GM12878 (cell line): ENCODE measurements around the gene BORCS5. TPM values are rescaled to one million over a fixed set of nuclear protein-coding genes. Genes with fewer than 3 reads are reported as not detected.

ENCODE experiments used
- ATAC-seq: fragments of 200-7000 bp; cut with Tn5 transposase; 3 replicates; pipeline ENCODE4 v1.9.1; 2020; ENCODE audit warnings: mild to moderate bottlenecking, moderate library complexity
- BruUV-seq: library from RNA; stranded (reverse); fragments of 400-500 nt; replicated peaks from 2 replicates; lab custom pipeline; 2021; lab: Mats Ljungman, UMichigan
- CTCF ChIA-PET: fragments of 300-600 bp; sonication (Branson Sonifier 250); formaldehyde crosslinking; extraction: SDS; loops from one replicate; lab custom pipeline; 2021; ENCODE audit warnings: inconsistent platforms; lab: Yijun Ruan, JAX
- POLR2A ChIA-PET: fragments of 350-600 bp; formaldehyde crosslinking; extraction: SDS; loops from one replicate; lab custom pipeline; 2021; ENCODE audit warnings: inconsistent platforms; lab: Charles Lee
- RAD21 ChIA-PET: fragments of 300-600 bp; sonication (Branson Sonifier 250); formaldehyde crosslinking; loops from one replicate; lab custom pipeline; 2023; ENCODE audit warnings: antibody characterized with exemption; ENCODE audit not compliant: unreplicated experiment; lab: Charles Lee
- SMC1A ChIA-PET: fragments of 300-600 bp; sonication (Branson Sonifier 250); formaldehyde crosslinking; loops from one replicate; lab custom pipeline; 2023; ENCODE audit not compliant: unreplicated experiment, uncharacterized antibody; lab: Charles Lee
- DNase-seq: peaks from one replicate; pipeline ENCODE4 v3.0.0-alpha.2; 2011; ENCODE audit warnings: low read depth, low spot score
- FAIRE-seq: peaks from 3 replicates; lab custom pipeline; 2011; peaks lifted over from hg19 to GRCh38; lab: Jason Lieb, UNC
- H2AFZ ChIP-seq: 2 replicates; pipeline ENCODE4 v1.6.0; 2011; ENCODE audit warnings: low read depth, low read length, control low read depth; ENCODE audit not compliant: control insufficient read depth
- H3K27ac ChIP-seq: 2 replicates; pipeline ENCODE4 v1.5.1; 2011; ENCODE audit warnings: control low read depth; ENCODE audit not compliant: control insufficient read depth, insufficient read depth
- H3K27me3 ChIP-seq, 2 experiments: replicated peaks in 1 of 2; 2 replicates each; pipeline versions ENCODE4 v1.6.0 to v1.6.1; 2011; ENCODE audit warnings: low read length in 1 of 2; ENCODE audit not compliant: control insufficient read depth in 2 of 2, insufficient read depth in 2 of 2
- H3K36me3 ChIP-seq, 2 experiments: 2 replicates each; pipeline ENCODE4 v1.5.1; 2011; ENCODE audit warnings: low read length in 1 of 2; ENCODE audit not compliant: control insufficient read depth in 2 of 2, insufficient read depth in 2 of 2
- H3K4me1 ChIP-seq: 2 replicates; pipeline ENCODE4 v1.6.1; 2011; ENCODE audit warnings: mild to moderate bottlenecking, low read length, moderate library complexity, mixed read lengths; ENCODE audit not compliant: control insufficient read depth, insufficient read depth
- H3K4me2 ChIP-seq: 2 replicates; pipeline ENCODE4 v1.6.0; 2011; ENCODE audit warnings: control low read depth; ENCODE audit not compliant: control insufficient read depth, insufficient read depth
- H3K4me3 ChIP-seq: fragments of 200-600 bp; sonication (generic); 2 replicates; pipeline ENCODE4 v1.5.1; 2016
- H3K79me2 ChIP-seq: 2 replicates; pipeline ENCODE4 v1.6.0; 2011; ENCODE audit warnings: low read length; ENCODE audit not compliant: control insufficient read depth, insufficient read depth
- H3K9ac ChIP-seq: 2 replicates; pipeline ENCODE4 v1.8.0; 2011; ENCODE audit warnings: low read length, control low read depth, mixed read lengths; ENCODE audit not compliant: control insufficient read depth, insufficient read depth
- H3K9me3 ChIP-seq: replicated peaks from 3 replicates; pipeline ENCODE4 v1.5.1; 2011; ENCODE audit warnings: mild to moderate bottlenecking, low read length; ENCODE audit not compliant: control insufficient read depth, insufficient read depth
- H4K20me1 ChIP-seq: 2 replicates; pipeline ENCODE4 v1.6.0; 2011; ENCODE audit not compliant: control insufficient read depth, insufficient read depth
- JUND ChIP-seq: IDR thresholded peaks from 2 replicates; pipeline ENCODE4 v1.6.1; 2012; ENCODE audit warnings: low read depth, mild to moderate bottlenecking, low read length, improper control_type of control experiment, moderate library complexity
- SREBF1 ChIP-seq: IDR thresholded peaks from 2 replicates; pipeline ENCODE4 v1.6.1; 2012; ENCODE audit warnings: mild to moderate bottlenecking, low read length
- TAF1 ChIP-seq: IDR thresholded peaks from 2 replicates; pipeline ENCODE4 v1.6.1; 2011; ENCODE audit warnings: mild to moderate bottlenecking, low read depth, low read length, borderline replicate concordance
- ZNF384 ChIP-seq: IDR thresholded peaks from 2 replicates; pipeline ENCODE4 v1.6.1; 2012; ENCODE audit warnings: low read depth, mild to moderate bottlenecking, low read length, improper control_type of control experiment, borderline replicate concordance
- WGBS: methylation state at CpG from one replicate; pipeline ENCODE4 v1.1.6; 2016; ENCODE audit warnings: low lambda C conversion rate; ENCODE audit not compliant: insufficient replicate concordance, insufficient coverage; ENCODE audit errors: missing lambda C conversion rate; 5-methylcytosine and 5-hydroxymethylcytosine counted together
- in situ Hi-C: fragments of 300-500 bp; cut with MboI; formaldehyde crosslinking; loops from 9 replicates; pipeline ENCODE4 v1.14.3; 2018; ENCODE audit warnings: mixed read lengths
- intact Hi-C: fragments of 100-400 bp; cut with micrococcal nuclease; formaldehyde crosslinking; loops from one replicate; pipeline ENCODE4 v1.14.2; 2022; ENCODE audit not compliant: unreplicated experiment
- polyA plus RNA-seq, 11 experiments: library from polyadenylated mRNA; depleted of rRNA in 4 of 11; unstranded in 6 of 11; stranded (reverse) in 5 of 11; fragments of >200 nt; fragmentation: Nextera tagmentation in 4 of 11; fragmentation: Illumina TruSeq in 1 of 11; extraction: Ambion mirVana in 4 of 11; extraction: Trizol in 1 of 11; gene quantifications; 1 replicate in 1 of 11; 2 replicates in 10 of 11; pipeline versions ENCODE4 v1.2.1 to v1.2.3, GENCODE V29; 2011 to 2016; ENCODE audit warnings: inconsistent platforms in 2 of 11, missing spikeins in 2 of 11, low read depth in 1 of 11
- total RNA-seq, 4 experiments: library from RNA; depleted of rRNA in 3 of 4; stranded (reverse); fragments of >200 nt in 3 of 4; fragmentation: Illumina TruSeq in 1 of 4; extraction: Trizol in 1 of 4; gene quantifications; 2 replicates each; pipeline versions ENCODE4 v1.2.1 to v1.2.3, GENCODE V29; 2013 to 2021
- TF ChIP-seq, protein P1 (sequence below): fragments of 450-650 bp; IDR thresholded peaks from 2 replicates; pipeline ENCODE4 v1.6.1; 2014; ENCODE audit warnings: mild to moderate bottlenecking
- TF ChIP-seq, protein P2 (sequence below): fragments of 450-650 bp; conservative IDR thresholded peaks from 2 replicates; pipeline ENCODE4 v1.6.1; 2017; ENCODE audit warnings: mild to moderate bottlenecking, moderate library complexity

Gene BORCS5
- total and polyA plus RNA-seq, 10 of the 15 experiments (the other 5 are each of a cell fraction or from before 2014, with no cell fraction given) = 1.4 to 39.7 (median 16.1) TPM

GRCh38 chr12:12353276-12353675, 3.6 kb upstream of the BORCS5 start:
- H3K79me2 ChIP-seq = peaks cover 14% of the 10 kb centered on the region
- SMC1A ChIA-PET = no interaction called here
- no peak overlapping the region for H3K27ac ChIP-seq
- no peak for DNase-seq
- RAD21 ChIA-PET = no interaction called here
- peaks cover 10% of the 10 kb centered on the region for H3K4me1 ChIP-seq
- no peak overlapping the region for H2AFZ ChIP-seq
- no peaks in the 10 kb centered on the region for H3K9me3 ChIP-seq
- in situ Hi-C loops = no loop called here
- no TSS peak for BruUV-seq
- H3K9ac ChIP-seq = no peak overlapping the region
- CTCF ChIA-PET = interaction anchor here (1.4 kb wide), 1 partner anchor 18 kb away, joined by 4 read pairs; no protein-coding TSS in a partner anchor
- FAIRE-seq = no peak
- TF ChIP-seq ZNF384 (no peak), SREBF1 (no peak), JUND (no peak), TAF1 (no peak)
- TF ChIP-seq, protein P1, sequence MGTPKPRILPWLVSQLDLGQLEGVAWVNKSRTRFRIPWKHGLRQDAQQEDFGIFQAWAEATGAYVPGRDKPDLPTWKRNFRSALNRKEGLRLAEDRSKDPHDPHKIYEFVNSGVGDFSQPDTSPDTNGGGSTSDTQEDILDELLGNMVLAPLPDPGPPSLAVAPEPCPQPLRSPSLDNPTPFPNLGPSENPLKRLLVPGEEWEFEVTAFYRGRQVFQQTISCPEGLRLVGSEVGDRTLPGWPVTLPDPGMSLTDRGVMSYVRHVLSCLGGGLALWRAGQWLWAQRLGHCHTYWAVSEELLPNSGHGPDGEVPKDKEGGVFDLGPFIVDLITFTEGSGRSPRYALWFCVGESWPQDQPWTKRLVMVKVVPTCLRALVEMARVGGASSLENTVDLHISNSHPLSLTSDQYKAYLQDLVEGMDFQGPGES = no peak
- TF ChIP-seq, protein P2, sequence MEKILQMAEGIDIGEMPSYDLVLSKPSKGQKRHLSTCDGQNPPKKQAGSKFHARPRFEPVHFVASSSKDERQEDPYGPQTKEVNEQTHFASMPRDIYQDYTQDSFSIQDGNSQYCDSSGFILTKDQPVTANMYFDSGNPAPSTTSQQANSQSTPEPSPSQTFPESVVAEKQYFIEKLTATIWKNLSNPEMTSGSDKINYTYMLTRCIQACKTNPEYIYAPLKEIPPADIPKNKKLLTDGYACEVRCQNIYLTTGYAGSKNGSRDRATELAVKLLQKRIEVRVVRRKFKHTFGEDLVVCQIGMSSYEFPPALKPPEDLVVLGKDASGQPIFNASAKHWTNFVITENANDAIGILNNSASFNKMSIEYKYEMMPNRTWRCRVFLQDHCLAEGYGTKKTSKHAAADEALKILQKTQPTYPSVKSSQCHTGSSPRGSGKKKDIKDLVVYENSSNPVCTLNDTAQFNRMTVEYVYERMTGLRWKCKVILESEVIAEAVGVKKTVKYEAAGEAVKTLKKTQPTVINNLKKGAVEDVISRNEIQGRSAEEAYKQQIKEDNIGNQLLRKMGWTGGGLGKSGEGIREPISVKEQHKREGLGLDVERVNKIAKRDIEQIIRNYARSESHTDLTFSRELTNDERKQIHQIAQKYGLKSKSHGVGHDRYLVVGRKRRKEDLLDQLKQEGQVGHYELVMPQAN = no peak
- ATAC-seq = no peak
- H3K4me3 ChIP-seq = no peak overlapping the region
- no peak overlapping the region for H3K4me2 ChIP-seq
- intact Hi-C loops = no loop called here
- no peaks in the 10 kb centered on the region for H4K20me1 ChIP-seq
- WGBS = 41% methylated on average over 1 of the region's 1 CpG
- POLR2A ChIA-PET = no interaction called here
- no peaks in the 10 kb centered on the region for H3K36me3 ChIP-seq
- H3K27me3 ChIP-seq = peaks cover 0 to 3% of the 10 kb centered on the region in 2 experiments; a peak in 2 of 4 replicates
